ENCODE results near the gene PUSL1. TPM values are rescaled to one million over a fixed set of nuclear protein-coding genes. Genes with fewer than 3 reads are reported as not detected.

The PUSL1 gene
- total and polyA plus RNA-seq, 2 donors from 2014 or later = 12.6 to 13.9 TPM

DNA sequence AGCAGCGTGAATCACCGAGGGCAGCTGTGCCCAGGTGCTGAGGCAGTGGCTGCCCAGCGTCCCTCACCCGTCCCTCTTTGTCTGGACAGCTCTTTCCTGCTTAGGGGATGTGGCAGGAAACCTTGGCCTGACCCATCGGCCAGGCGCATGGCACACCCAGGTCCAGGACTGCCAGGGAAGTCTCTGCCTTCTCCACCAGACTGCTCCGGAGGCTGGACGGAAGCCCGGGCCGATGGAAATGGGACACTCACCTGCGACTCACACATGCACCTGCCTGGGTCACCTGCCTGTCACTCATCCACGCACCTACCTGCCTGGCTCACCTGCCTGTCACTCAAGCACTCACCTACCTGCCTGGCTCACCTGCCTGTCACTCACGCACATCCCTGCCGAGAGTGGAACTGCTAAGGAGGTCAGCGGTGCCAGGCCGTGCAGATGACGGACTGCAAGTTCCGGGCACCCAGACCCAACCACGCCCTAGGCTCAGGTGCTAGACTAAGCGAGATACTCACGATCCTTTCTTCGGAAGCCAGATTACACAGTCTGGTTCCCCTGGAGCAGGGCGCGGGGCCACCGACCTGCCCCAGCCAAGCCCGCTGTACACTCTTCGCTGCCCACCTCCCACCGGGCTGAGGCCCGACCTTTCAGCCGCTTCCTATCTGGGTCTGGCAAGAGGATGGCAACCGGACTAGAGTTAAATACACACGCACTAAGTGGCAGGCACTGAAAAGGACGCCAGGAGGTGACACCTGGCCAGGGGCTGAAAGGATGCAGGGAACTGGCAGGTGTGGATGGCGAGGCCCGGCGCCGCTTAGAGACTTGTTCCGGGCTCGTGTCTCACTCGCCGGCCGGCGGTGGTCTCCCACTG, 35.8 kb upstream of the PUSL1 start:
- Histone ChIP-seq H3K4me3 (ENCODE audit: low read length in 3 of 3) (peak overlapping the region; percentile 62 to 87 (median 70)), H3K27ac (ENCODE audit: low read depth in 2 of 2, low read length in 2 of 2) (peak overlapping the region; percentile 51 to 52), H3K9ac (ENCODE audit: low read length in 3 of 3) (peak overlapping the region; percentile 13 to 91 (median 26)), H3K36me3 (ENCODE audit: control insufficient read depth in 2 of 3, insufficient read depth in 3 of 3, low read length in 3 of 3) (peaks cover 0 to 5% (median 0%) of the 10 kb centered on the region in 3 donors), H3K9me3 (ENCODE audit: control insufficient read depth in 2 of 3, insufficient read depth in 1 of 3, low read length in 3 of 3) (no peaks in the 10 kb centered on the region), H3K4me1 (ENCODE audit: control insufficient read depth in 2 of 3, insufficient read depth in 2 of 3, low read depth in 1 of 3, low read length in 3 of 3) (peaks cover 0 to 29% (median 25%) of the 10 kb centered on the region in 3 donors), H3K27me3 (ENCODE audit: control insufficient read depth, insufficient read depth, low read length) (no peaks in the 10 kb centered on the region)
- FAIRE-seq (no peak), DNase-seq (peak in 2 of 5 donors; percentile 58 to 88)
- TF ChIP-seq, protein P1, sequence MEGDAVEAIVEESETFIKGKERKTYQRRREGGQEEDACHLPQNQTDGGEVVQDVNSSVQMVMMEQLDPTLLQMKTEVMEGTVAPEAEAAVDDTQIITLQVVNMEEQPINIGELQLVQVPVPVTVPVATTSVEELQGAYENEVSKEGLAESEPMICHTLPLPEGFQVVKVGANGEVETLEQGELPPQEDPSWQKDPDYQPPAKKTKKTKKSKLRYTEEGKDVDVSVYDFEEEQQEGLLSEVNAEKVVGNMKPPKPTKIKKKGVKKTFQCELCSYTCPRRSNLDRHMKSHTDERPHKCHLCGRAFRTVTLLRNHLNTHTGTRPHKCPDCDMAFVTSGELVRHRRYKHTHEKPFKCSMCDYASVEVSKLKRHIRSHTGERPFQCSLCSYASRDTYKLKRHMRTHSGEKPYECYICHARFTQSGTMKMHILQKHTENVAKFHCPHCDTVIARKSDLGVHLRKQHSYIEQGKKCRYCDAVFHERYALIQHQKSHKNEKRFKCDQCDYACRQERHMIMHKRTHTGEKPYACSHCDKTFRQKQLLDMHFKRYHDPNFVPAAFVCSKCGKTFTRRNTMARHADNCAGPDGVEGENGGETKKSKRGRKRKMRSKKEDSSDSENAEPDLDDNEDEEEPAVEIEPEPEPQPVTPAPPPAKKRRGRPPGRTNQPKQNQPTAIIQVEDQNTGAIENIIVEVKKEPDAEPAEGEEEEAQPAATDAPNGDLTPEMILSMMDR (IDR thresholded peaks at IDR 0.05; ENCODE audit: borderline replicate concordance, extremely low read depth, insufficient read depth) = no peak
- intact Hi-C loops (cut with DNase I) = no loop called here

DNA sequence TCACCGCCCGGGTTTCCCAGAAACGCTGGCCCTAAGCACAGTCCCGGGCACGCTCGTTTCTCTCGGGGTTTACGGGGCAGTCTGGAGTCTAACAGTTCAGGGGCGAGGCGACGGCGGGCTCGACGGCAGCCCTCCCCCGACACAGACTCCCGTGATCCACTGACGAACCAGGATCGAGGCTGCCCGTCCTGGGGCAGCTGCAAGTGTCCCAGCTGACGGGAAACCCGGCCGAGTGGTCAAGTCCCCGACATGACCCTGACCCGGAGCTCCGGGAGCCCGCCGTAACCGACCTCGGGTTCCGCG, 35.2 kb upstream of the PUSL1 start:
- H3K4me1 ChIP-seq (ENCODE audit: control insufficient read depth in 2 of 3, insufficient read depth in 2 of 3, low read depth in 1 of 3, low read length in 3 of 3) = peaks cover 0 to 29% (median 25%) of the 10 kb centered on the region in 3 donors
- H3K9me3 ChIP-seq (ENCODE audit: control insufficient read depth in 2 of 3, insufficient read depth in 1 of 3, low read length in 3 of 3) = no peaks in the 10 kb centered on the region
- H3K9ac ChIP-seq (ENCODE audit: low read length in 3 of 3) = peak overlapping the region; percentile 13 to 91 (median 13)
- peak overlapping the region; percentile 51 to 52 for H3K27ac ChIP-seq (ENCODE audit: low read depth in 2 of 2, low read length in 2 of 2)
- H3K27me3 ChIP-seq (ENCODE audit: control insufficient read depth, insufficient read depth, low read length) = no peaks in the 10 kb centered on the region
- H3K4me3 ChIP-seq (ENCODE audit: low read length in 3 of 3) = peak overlapping the region; percentile 62 to 87 (median 70)
- DNase-seq (peak in 2 of 5 donors; percentile 64 to 81), FAIRE-seq (no peak)
- intact Hi-C loops (cut with DNase I) = no loop called here
- H3K36me3 ChIP-seq (ENCODE audit: control insufficient read depth in 2 of 3, insufficient read depth in 3 of 3, low read length in 3 of 3) = peaks cover 0 to 5% (median 0%) of the 10 kb centered on the region in 3 donors
- TF ChIP-seq, protein P1 (IDR thresholded peaks at IDR 0.05; ENCODE audit: borderline replicate concordance, extremely low read depth, insufficient read depth) = no peak

DNA sequence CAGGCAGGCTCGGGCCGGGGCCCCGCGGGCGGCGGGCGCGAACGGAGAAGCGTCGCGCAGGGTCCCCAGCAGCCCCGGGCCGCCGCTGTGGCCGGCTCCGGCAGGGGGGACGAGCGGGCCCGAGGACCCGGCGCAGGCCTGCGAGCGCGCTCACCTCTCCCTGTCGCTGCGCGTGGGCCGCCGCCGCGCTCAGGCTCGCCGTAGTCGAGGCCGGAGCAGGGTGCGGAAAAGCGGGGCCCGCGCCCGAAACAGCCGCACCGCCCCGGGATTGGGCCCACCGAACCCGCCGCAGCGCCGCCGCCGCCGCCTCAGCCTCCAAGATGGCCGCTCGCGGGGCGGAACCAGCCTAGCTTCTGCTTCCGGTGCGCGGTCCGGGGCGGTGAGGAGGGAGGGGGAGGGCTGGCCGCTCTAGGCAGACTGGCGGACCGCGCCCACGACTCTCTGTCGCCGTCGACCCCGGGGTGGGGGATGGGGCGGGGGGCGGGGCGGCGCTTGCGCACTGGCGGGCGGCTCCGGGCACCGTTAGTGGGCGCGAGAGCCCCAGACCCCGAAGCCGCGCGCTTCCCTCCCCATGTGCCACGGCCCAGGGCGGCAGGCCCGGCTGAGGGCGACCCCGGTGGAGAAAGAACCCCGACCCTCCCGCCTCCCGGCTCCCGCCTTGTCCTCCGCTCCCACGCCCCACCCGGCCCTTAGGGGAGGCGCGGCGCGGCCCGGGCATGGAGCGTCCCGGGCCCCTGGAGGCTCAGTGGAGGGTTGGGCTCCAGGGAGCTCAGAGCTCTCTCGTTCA, 34.7 kb upstream of the PUSL1 start, which contains the start of gene UBE2J2:
TSS of gene UBE2J2 (minus strand) at position 343 of the 787 bp plus-strand sequence. CDS start 5,862 bp downstream, outside the sequence.
- peak within 1 kb of the TSS; percentile 62 to 87 (median 70) for H3K4me3 ChIP-seq (ENCODE audit: low read length in 3 of 3)
- no peak for FAIRE-seq
- H3K27me3 ChIP-seq (ENCODE audit: control insufficient read depth, insufficient read depth, low read length) = no peaks in the 10 kb centered on the region
- intact Hi-C loops (cut with DNase I) = no loop called here
- H3K9ac ChIP-seq (ENCODE audit: low read length in 3 of 3) = peak within 1 kb of the TSS; percentile 26 to 91 (median 61)
- peak within 1 kb of the TSS; percentile 51 to 52 for H3K27ac ChIP-seq (ENCODE audit: low read depth in 2 of 2, low read length in 2 of 2)
- DNase-seq = peak; percentile 94 to 99 (median 96)
- no peaks in the 10 kb centered on the region for H3K9me3 ChIP-seq (ENCODE audit: control insufficient read depth in 2 of 3, insufficient read depth in 1 of 3, low read length in 3 of 3)
- H3K4me1 ChIP-seq (ENCODE audit: control insufficient read depth in 2 of 3, insufficient read depth in 2 of 3, low read depth in 1 of 3, low read length in 3 of 3) = peaks cover 0 to 29% (median 25%) of the 10 kb centered on the region in 3 donors
- TF ChIP-seq, protein P1 (IDR thresholded peaks at IDR 0.05; ENCODE audit: borderline replicate concordance, extremely low read depth, insufficient read depth) = no peak
- H3K36me3 ChIP-seq (ENCODE audit: control insufficient read depth in 2 of 3, insufficient read depth in 3 of 3, low read length in 3 of 3) = peaks cover 0 to 5% (median 0%) of the 10 kb centered on the region in 3 donors

All from kidney (tissue), 14 donors.